ENCODE results near the gene UHMK1.
"Not testable (repeated sequence)": the region's sequence is repeated elsewhere in the genome, so short reads cannot be mapped to it uniquely, and the experiment has no call there.

Gene UHMK1

DNA sequence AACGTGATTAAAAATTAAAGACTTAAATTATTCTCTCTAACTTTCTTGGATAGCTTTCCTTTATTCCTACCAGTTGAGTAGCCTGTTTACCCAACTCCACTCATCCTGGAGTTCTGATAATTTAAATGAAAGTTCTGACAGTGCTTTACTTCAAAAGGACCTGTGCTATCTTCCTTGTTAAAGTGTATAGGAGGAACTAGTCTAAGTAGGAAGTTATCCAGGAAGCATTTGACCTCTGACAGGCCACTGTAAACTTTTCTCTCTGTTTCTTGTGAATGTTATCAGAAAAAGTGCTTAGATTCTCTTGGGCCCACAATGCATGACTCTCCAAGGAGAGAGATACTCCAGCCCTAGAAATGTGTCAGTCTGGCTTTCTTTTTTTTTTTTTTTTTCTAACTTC lies 73.1 kb downstream of the UHMK1 start:
- DNase-seq, result no peak

DNA sequence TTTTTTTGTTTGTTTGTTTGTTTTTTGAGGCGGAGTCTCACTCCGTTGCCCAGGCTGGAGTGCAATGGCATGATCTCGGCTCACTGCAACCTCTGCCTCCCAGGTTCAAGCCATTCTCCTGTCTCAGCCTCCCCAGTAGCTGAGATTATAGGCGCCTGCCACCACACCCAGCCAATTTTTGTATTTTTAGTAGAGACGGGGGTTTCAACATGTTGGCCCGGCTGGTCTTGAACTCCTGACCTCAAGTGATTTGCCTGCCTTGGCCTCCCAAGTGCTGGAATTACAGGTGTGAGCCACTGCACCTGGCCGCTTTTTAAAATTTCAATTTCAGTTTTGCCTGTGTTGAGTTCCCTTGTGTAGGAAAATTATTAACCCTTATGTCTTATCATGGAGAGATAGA lies 73.5 kb downstream of the UHMK1 start:
- DNase-seq, result not testable (repeated sequence)

DNA sequence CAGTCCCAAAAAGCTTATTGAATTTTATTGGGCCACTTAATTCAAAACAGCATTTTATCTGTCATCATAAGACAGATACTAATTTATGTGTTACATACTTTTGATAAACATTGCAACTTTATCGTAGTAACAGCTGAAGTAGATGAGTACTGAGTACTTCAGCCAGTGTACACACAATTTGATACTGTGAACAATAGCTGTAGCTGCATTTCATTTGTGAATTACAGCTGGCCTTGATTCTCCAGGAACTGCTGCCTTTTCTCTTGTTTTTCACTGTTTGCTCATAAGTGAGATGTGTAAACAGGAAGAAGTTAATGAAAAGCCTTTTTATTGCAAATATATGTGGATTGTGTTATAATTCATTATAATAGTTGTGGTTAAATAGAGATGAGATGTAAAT lies 74.1 kb downstream of the UHMK1 start:
- DNase-seq, result no peak

DNA sequence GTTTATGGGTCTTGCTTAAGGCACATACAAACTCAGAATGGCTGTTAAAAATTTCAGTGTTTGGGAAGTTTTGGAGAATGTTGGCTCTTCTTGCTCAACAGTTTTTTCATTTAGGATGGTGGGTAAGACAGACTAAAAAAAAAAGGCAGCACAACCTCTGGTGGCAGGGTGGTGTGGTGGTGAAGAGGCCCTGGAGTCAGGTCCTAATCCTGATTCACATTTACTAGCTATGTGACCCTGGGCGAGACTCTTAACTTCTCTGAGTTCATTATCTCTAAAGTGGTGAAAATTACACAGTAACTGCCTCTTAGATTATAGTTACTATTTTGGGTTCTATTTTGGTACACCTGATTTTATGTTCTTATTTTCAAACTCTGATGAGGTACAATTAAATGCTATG lies 75.5 kb downstream of the UHMK1 start:
- no peak for DNase-seq

DNA sequence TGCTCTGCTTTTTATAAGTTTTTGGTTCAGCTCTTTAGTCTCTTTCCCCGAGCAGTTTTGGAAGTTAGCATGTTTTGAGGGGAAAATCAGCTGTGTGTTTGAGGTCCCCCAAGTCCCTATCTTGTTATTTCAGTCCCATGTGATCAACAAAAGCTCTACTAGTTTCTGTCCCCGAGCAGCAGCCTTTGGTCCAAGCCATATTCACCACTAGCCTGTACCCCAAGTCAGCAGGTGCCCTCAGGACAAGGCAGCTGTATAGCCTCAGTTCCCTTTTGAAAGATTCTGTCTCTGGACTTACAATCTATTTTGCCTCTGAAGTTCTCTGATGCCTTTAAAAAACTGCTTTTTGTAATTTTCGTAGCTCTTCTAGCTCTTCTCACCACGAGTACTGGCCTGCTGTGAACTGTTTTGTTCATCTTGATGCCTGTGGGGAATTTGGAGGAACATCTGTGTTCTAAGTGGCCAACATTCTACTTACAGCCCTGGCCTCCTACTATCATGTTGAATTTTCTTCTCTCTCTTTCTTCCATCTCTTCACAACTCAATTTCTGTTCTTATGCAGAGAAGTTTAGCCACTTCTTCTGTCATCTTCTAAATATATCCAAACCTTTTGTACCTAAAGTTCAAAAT lies 80.6 kb downstream of the UHMK1 start:
- DNase-seq, result no peak

DNA sequence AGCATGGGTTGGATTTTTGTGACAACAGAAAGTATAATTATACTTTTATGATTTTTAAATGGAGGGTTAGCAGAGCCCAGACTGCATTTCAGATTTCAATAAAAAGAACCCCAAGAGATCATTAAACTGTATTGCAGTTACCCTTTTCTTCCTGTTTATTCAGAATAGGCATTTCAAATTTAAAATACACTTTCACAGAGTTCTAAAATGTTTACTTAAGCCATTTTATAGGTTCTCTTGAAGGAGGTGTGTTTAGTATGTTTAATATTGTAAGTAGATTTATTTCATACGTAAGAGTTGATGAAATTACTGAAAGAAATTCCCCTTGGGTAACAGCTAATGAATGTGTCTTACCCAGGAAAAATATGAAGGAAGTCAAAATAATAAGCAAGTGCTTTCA lies 81.3 kb downstream of the UHMK1 start:
- DNase-seq, result no peak

Data from activated naive CD4-positive, alpha-beta T cell treated with Interleukin-2 at 50 U/mL for 16 hours (primary cell).